Muscle layer of colon (tissue), 2 donors: Measurements from ENCODE around the gene ABCC1.
"Not testable (repeated sequence)": the region's sequence is repeated elsewhere in the genome, so short reads cannot be mapped to it uniquely, and the experiment has no call there.

ENCODE experiments used
- H3K27ac ChIP-seq: one replicate; pipeline ENCODE4 v1.7.0; 2013; ENCODE audit warnings: low read depth, mild to moderate bottlenecking, low read length, moderate library complexity
- H3K27me3 ChIP-seq, 2 donors: one replicate each; pipeline ENCODE4 v1.7.0; 2013; ENCODE audit warnings: low read length in 2 of 2, mild to moderate bottlenecking in 2 of 2; ENCODE audit not compliant: insufficient read depth in 2 of 2, control insufficient read depth in 1 of 2
- H3K36me3 ChIP-seq: one replicate; pipeline ENCODE4 v1.7.0; 2013; ENCODE audit warnings: mild to moderate bottlenecking, low read length; ENCODE audit not compliant: insufficient read depth
- H3K4me1 ChIP-seq: one replicate; pipeline ENCODE4 v1.7.0; 2013; ENCODE audit warnings: mild to moderate bottlenecking, low read length; ENCODE audit not compliant: insufficient read depth
- H3K4me3 ChIP-seq, 2 donors: one replicate each; pipeline ENCODE4 v1.7.0; 2013; ENCODE audit warnings: low read length in 2 of 2, low read depth in 1 of 2, mild to moderate bottlenecking in 1 of 2, moderate library complexity in 1 of 2
- H3K9ac ChIP-seq: one replicate; pipeline ENCODE4 v1.7.0; 2013; ENCODE audit warnings: low read length
- H3K9me3 ChIP-seq: one replicate; pipeline ENCODE4 v1.7.0; 2013; ENCODE audit warnings: mild to moderate bottlenecking, low read length
- donor health status: abdominal sarcoma.
- donor health status: Adenocarcinoma of cecum.

ABCC1 gene

DNA sequence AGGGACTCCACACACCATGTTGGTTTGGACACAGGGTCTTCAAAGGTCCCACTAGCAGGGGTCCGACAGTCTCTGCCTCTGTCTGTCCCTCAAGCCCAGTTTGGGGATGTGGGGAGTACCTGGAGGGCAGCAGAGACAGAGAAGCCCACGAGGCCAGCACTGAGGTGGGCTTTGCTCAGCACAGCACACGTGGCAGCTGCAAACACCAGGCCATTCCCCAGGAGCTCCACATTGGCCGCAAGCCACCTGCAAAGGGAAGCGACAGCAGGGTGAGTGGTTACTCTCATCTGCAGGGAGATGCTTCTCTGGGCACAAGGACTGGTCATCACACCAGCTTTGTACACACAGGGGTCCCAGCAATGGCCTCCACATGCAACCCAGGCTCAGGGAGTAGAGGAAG is 211.9 kb downstream of the ABCC1 start:
- H3K4me1 ChIP-seq, result no peaks in the 10 kb centered on the region
- no peak overlapping the region for H3K4me3 ChIP-seq
- no peak overlapping the region for H3K27ac ChIP-seq
- no peaks in the 10 kb centered on the region for H3K27me3 ChIP-seq
- H3K36me3 ChIP-seq, result no peaks in the 10 kb centered on the region
- peaks cover 3% of the 10 kb centered on the region for H3K9me3 ChIP-seq
- H3K9ac ChIP-seq, result no peak overlapping the region

DNA sequence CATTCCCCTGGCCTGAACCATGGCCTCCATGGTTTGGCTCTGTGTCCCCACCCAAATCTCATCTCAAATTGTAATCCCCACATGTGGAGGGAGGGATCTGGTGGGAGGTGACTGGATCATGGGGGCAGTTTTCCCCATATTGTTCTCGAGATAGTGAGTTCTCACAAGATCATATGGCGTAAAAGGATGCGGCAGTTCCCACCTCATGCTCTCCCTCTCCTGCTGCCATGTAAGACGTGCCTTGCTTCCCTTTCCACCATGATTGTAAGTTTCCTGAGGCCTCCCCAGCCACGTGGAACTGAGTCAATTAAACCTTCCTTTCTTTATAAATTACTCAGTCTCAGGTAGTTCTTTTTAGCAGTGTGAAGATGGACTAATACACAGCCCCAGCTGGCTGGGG is 212.4 kb downstream of the ABCC1 start:
- not testable (repeated sequence) for H3K27ac ChIP-seq, H3K4me1 ChIP-seq, H3K9ac ChIP-seq, H3K27me3 ChIP-seq, H3K9me3 ChIP-seq, H3K4me3 ChIP-seq, H3K36me3 ChIP-seq

DNA sequence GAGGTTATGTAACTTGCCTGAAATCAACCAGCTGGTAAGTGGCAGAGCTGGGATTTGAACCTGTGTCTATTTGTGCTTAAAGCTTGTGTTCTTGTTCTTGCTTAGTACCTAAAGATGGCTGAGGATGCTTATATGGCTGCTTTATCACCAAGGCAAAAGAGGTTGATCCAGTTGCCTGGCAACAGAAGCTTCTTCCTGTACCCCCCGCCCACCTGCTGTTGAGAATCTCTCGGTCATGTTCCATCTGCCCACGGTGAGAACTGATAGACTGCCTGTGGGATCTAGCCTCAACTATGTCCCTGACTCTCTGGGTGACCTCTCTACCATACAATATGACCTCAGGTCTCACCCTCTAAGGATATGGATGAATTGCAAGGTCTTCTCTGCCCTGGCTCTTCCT is 213.2 kb downstream of the ABCC1 start:
- H3K27ac ChIP-seq, result no peak overlapping the region
- H3K9me3 ChIP-seq, result peaks cover 3% of the 10 kb centered on the region
- H3K9ac ChIP-seq, result no peak overlapping the region
- H3K4me1 ChIP-seq, result no peaks in the 10 kb centered on the region
- H3K36me3 ChIP-seq, result no peaks in the 10 kb centered on the region
- H3K4me3 ChIP-seq, result no peak overlapping the region
- no peaks in the 10 kb centered on the region for H3K27me3 ChIP-seq

DNA sequence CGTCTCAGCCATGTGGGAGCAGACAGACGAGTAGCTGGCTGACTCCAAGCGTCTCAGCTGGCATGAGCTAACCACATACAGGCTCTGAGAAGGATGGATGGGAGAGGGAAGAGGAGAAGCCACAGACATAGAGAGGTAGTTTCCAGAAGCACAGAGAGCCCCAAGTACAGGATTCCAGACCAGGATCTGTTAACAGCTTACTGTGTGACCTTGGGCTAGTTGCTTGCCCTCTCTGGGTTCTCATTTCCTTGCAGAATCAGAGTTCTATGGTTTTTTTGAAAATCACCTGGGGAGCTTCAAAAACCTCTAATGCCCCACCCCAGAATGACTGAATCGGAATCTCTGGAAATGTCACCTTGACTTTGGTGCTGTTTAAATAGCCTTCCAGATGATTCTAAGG is 213.7 kb downstream of the ABCC1 start:
- H3K27me3 ChIP-seq, result no peaks in the 10 kb centered on the region
- H3K27ac ChIP-seq, result no peak overlapping the region
- no peaks in the 10 kb centered on the region for H3K36me3 ChIP-seq

GRCh38 chr16:16163571-16163970 is 214.2 kb downstream of the ABCC1 start:
- H3K9ac ChIP-seq, result no peak overlapping the region
- H3K27me3 ChIP-seq, result no peaks in the 10 kb centered on the region
- peaks cover 3% of the 10 kb centered on the region for H3K9me3 ChIP-seq
- no peak overlapping the region for H3K4me3 ChIP-seq
- H3K36me3 ChIP-seq, result no peaks in the 10 kb centered on the region
- no peak overlapping the region for H3K27ac ChIP-seq
- H3K4me1 ChIP-seq, result no peaks in the 10 kb centered on the region

More for the DNA sequence above, 213.7 kb downstream of the ABCC1 start:
- H3K4me3 ChIP-seq, result no peak overlapping the region
- no peaks in the 10 kb centered on the region for H3K4me1 ChIP-seq
- peaks cover 3% of the 10 kb centered on the region for H3K9me3 ChIP-seq
- no peak overlapping the region for H3K9ac ChIP-seq

GRCh38 chr16:16164243-16164642 is 214.8 kb downstream of the ABCC1 start:
- Histone ChIP-seq H3K27me3 (no peaks in the 10 kb centered on the region), H3K36me3 (no peaks in the 10 kb centered on the region), H3K27ac (no peak overlapping the region), H3K9me3 (no peaks in the 10 kb centered on the region), H3K9ac (no peak overlapping the region), H3K4me1 (no peaks in the 10 kb centered on the region), H3K4me3 (no peak overlapping the region)

DNA sequence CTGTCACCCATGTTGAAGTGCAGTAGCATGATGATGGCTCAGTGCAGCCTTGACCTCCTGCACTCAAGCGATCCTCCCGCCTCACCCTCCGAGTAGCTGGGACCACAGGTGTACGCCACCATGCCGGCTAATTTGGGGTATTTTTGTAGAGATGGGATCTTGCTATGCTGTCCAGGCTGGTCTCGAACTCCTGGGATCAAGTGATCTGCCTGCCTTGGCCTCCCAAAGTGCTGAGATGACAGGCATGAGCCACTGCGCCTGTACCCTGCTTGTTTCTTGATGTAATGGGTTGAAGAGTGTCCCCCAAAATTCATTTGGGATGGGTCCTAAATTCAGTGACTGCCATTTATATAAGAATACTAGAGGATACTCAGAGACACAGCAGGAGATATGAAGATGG is 216.7 kb downstream of the ABCC1 start:
- Histone ChIP-seq H3K9ac (no peak overlapping the region), H3K27me3 (no peaks in the 10 kb centered on the region), H3K27ac (no peak overlapping the region), H3K4me3 (no peak overlapping the region), H3K36me3 (no peaks in the 10 kb centered on the region), H3K9me3 (no peaks in the 10 kb centered on the region), H3K4me1 (no peaks in the 10 kb centered on the region)

GRCh38 chr16:16166949-16167348 is 217.5 kb downstream of the ABCC1 start:
- Histone ChIP-seq H3K27ac (no peak overlapping the region), H3K36me3 (no peaks in the 10 kb centered on the region), H3K4me1 (no peaks in the 10 kb centered on the region), H3K9ac (no peak overlapping the region), H3K9me3 (no peaks in the 10 kb centered on the region), H3K27me3 (no peaks in the 10 kb centered on the region), H3K4me3 (no peak overlapping the region)

DNA sequence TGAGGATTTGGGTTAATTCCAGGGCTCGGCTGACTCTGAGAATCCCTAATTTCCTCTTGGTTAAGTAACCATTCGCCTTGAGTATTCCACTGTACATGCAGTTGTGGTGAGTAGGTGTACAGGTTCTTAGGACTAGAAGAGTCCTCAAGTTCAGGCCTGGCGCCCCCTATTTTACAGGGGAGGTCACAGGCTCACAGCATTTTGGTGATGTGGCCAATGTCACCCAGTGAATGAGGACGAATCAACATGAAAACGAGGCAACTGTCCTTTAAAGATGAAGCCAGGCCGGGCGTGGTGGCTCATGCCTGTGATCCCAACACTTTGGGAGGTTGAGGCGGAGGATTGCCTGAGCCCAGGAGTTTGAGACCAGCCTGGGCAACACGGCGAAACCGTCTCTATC is 218.5 kb downstream of the ABCC1 start:
- Histone ChIP-seq H3K9me3 (no peaks in the 10 kb centered on the region), H3K9ac (no peak overlapping the region), H3K27ac (no peak overlapping the region), H3K36me3 (no peaks in the 10 kb centered on the region), H3K4me3 (no peak overlapping the region), H3K4me1 (no peaks in the 10 kb centered on the region), H3K27me3 (no peaks in the 10 kb centered on the region)

- Histone ChIP-seq H3K9me3 (no peaks in the 10 kb centered on the region), H3K4me1 (no peaks in the 10 kb centered on the region), H3K27ac (no peak overlapping the region), H3K4me3 (no peak overlapping the region), H3K9ac (no peak overlapping the region), H3K27me3 (no peaks in the 10 kb centered on the region), H3K36me3 (no peaks in the 10 kb centered on the region)
Observed at GRCh38 chr16:16168431-16168830, 219.0 kb downstream of the ABCC1 start.

DNA sequence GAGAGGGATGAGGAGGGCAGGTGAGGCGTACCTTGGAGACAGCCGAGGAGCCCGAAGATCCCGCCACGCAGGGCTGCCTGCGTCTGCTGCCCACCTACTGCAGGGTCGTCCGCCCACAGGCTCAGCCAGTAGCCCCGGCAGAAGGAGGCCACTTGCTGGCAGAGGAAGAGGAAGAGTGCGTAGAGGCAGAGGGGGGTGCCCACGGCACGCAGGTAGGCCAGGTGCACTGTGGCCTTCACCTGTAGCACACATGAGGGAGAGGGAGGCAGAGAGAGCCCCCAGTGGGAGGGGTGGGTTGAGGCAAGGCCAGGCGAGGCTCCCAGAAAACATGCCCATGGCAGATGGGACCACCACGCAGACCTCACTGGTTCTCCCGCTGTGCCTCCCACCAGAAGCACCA is 220.2 kb downstream of the ABCC1 start:
- Histone ChIP-seq H3K9me3 (no peaks in the 10 kb centered on the region), H3K36me3 (no peaks in the 10 kb centered on the region), H3K9ac (no peak overlapping the region), H3K4me3 (no peak overlapping the region), H3K27me3 (no peaks in the 10 kb centered on the region), H3K27ac (no peak overlapping the region), H3K4me1 (no peaks in the 10 kb centered on the region)

DNA sequence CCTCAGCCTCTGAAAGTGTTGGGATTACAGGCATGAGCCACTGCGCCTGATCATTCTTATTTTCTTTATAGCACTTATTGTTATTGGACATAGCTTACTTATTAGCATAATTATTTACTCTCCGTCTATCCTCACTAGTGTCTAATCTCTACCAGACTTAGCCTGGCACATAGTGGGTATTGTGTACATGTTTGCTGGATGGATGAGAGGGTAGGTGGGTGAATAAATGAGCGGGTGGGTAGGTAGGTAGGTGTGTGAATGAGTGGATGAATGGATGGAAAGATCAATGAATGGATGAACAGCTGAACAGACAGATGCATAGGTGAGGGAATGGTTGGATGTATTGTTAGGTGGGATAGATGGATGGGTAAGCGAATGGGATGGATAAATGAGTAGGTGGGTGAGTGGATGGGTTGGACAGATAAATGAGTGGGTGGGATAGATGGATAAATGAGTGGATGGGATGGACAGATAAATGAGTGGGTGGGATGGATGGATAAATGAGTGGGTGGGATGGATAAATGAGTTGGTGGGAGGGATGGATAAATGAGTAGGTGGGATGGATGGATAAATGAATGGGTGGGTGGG is 222.0 kb downstream of the ABCC1 start:
- no peaks in the 10 kb centered on the region for H3K36me3 ChIP-seq

More for the DNA sequence above, 222.0 kb downstream of the ABCC1 start:
- H3K27ac ChIP-seq, result no peak overlapping the region
- no peak overlapping the region for H3K4me3 ChIP-seq
- no peaks in the 10 kb centered on the region for H3K9me3 ChIP-seq
- H3K4me1 ChIP-seq, result peaks cover 15% of the 10 kb centered on the region
- H3K27me3 ChIP-seq, result no peaks in the 10 kb centered on the region
- H3K9ac ChIP-seq, result no peak overlapping the region
